Activated CD4-positive, alpha-beta T cell treated with anti-CD3 and anti-CD28 coated beads for 48 hours (primary cell): ENCODE measurements around the gene GPR55.
"Not testable (repeated sequence)": the region's sequence is repeated elsewhere in the genome, so short reads cannot be mapped to it uniquely, and the experiment has no call there.

Source experiments
- DNase-seq: peaks from one replicate; pipeline ENCODE4 v3.0.0-alpha.2; 2020

The GPR55 gene

DNA sequence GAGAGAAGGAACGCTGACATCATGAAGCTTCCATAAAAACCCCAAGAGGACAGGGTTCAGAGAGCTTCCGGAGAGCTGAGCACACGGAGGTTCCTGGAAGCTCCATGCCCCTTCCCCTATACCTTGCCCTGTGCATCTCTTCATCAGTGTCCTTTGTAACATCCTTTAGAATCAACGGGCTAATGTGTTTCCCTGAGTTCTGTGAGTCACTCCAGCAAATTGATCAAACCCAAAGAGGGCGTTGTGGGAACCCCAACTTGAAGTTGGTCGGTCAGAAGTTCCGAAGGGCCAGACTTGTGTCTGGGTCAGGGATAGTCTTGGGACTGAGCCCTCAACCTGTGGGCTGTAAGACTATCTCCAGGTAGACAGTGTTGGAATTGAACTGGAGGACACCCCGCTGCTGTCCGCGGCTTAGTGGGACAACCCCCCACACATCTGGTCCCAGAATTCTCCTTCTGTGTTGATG, 25.9 kb upstream of the GPR55 start:
- DNase-seq = no peak

DNA sequence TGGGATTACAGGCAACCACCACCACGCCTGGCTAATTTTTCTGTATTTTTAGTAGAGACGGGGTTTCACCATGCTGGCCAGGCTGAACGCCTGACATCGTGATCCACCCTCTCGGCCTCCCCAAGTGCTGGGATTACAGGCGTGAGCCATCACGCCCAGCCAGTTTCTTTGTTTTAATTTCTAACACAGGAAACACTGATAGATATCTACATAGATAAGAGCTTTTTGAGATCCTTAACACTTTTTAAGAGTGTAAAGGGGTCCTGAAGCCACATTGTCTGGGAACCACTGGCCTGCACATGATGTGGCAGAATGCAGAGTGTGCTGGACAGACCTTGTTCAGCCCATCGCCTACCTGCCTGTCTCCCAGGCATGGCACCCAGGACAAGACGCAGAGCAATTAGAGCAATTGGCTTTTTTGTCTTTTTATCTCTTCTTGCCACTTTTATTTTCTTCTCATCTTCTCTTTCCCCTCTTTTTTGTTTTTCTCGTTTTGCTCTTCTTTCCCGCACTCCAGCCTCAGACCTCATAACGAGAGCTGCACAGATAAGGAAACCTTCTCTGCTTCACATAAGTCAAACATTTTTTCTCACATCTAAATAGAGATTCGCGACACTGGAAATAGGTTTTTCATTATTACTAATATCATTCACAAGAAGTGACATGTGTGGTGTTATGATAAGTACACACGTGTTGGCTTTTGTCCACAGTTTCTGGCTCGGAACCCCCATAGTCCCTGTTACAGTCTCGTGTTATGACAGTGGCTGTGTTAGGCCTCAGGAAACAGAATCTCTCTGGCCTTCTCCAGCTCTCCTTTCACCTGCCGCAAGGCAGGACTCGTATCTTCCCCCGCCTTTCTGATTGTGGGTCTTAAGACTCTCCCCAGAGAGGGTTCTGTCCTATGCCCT, 25.2 kb upstream of the GPR55 start:
- DNase-seq = peak; percentile 36

DNA sequence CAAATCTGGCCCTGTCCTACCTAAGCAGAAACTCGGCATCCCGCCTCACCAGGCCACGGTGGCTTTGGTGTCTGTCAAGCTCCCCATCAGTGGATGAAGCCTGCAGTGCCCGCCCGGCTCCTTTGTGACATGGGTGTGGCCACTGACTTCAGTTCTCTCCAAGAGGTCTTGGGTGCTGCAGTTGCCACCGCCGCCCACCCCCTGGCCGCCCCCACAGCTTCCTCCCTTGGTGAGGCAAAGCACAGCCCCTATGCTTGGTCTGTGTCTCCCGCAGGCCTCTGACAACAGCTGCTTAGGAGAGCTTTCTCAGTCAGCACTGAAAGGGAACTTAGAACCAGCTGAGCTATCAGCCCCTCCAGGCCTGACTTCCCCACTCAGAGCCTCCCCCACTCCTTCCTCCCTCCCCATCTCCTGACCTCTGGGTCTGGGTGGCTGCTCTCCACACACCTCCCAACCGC, 22.9 kb upstream of the GPR55 start:
- DNase-seq = no peak

DNA sequence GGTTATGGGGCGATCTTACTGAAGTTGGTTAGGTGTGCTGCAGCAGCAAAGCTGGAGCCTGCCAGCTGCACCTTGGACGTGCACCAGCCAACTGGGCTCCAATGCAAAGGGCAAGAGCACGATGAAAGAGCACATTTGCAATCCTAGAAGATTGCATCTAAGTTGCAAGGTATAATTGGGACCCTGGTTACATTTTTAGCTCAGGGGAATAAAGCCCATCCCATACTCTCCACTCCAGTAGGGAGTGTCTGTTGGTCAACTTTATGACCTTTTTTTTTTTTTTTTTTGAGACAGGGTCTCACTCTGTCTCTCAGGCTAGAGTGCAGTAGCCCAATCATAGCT, 22.2 kb upstream of the GPR55 start:
- DNase-seq = no peak

DNA sequence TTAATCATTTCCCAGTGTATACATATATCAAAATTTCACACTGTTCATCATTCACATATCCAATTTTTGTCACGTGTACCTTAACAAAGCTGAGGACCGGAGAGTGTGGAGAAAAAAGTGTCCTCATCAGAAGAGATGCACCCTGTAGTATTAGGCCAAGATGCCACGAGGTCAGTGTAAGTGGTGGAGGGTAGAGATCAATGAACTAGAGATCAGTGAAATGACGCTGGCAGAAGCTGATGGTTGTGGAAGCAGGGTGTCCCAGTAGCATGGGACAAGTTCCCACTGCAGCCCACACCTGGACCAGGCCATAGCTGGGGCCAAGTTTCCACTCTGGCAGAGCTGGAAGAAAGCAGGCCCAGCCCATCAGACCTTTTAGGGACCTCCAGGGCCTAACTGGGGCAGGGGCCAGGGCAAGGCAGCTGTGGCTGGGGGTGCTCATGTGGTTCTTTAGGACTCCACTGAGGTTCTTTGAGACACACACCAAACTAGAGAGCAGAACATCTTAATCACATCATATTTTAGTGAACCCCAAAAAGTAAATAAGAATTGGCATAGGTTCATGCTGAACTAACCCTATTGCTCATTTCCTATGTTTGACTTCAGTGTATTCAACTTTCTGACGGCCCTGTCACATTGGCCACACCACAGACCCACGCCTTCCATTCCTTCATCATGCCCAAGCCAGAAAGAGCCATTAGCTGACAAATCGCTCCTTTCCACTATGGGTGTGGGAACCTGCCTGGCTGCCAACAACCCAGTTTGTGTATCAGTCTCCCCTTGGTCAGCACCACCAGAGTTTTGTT, 21.6 kb upstream of the GPR55 start:
- DNase-seq = no peak

DNA sequence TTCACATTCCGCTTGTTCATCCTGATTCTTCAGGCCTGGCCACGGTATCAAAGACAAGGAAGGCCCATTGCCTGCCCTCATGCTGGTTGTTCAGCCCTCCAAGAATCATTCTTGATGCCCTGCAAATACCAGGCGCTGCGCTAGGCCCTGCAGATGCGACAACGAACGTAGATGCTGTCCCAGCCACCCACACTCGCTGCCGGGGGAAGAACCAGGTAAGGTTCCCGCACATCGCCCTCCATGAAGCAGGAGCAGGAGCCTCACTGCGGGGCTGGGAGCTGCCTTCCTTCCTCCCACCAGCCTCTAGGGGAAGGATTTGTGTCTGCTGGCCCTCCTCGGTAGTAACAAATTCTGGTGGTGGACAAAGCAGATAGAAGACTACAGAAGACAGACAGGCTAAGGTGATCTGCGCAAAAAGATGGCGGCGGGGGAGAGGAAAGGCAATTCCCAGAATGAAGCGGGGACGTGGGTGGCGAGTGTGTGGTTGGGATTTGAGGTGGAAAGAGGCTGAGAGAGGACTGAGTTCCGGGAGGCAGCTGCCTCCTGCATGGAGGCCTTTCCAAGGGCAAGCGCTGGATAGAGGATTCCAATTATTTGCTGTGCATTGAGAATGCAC, 19.8 kb upstream of the GPR55 start:
- no peak for DNase-seq

DNA sequence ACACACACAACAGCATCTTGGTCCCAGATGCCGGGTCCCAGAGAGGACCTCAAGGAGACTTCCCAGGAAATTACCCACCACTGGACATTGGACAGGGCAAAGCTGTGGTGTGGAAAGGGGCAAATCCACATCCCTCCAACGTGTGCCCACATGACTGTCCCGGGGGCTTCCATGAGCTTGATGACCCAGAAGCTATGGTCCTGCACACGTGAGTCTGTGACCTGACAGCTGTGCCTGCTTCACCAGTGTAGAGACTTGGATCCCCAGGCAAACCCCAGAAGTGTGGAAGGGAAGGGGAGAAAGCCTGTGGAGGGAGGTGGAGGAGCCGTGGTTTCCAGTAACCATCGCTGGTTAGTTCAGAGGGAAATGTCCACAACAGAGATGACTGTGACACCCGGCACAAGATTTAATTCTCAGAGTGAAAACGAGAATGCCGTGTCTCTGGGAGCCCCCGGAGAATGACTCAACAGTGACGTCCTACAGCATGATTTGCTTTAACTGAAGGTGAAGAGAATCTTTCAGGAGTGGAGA, 19.1 kb upstream of the GPR55 start:
- DNase-seq = peak; percentile 74

DNA sequence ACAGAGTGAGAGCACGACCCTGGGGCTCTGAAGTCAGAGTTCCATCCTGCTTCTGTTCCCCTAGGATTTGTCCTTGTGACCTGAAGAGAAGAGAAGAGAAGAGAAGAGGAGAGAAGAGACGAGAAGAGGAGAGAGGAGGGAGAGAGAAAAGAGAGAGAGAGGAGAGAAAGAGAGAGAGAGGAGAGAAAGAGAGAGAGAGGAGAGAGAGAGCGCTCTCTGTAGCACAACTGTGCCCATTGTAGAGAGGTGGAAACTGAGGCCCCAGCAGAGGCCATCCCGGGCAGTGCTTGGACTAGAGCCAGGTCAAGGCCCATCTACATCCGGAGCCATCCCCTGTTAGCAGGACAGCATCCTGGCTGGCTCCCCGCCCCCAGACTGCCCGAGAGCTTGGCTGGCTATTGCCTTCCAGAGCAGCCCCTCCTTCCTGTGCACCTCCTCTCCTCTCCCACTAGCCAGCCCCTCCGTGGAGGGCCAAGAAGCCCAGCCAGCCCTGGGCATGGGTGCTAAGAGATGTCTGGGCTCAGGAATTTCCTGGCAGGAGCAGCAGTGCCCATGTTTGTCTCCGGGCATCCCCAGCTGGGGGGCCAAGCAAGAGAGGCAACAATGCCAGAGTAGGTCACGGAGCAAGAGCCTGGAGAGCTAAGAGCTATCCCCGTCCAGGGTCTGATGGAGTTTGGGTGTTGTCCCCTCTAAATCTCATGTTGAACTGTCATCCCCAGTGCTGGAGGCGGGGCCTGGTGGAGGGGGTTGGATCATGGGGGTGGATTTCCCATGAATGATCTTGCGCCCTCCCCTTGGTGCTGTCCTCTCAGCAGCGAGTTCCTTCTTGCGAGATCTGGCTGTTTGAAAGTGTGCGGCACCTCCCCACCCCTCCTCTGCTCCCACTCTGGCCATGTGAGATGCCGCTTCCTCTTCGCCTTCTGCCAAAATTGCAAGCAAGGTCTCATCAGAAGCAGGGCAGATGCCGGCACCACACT, 18.2 kb upstream of the GPR55 start:
- peak; percentile 64 for DNase-seq

DNA sequence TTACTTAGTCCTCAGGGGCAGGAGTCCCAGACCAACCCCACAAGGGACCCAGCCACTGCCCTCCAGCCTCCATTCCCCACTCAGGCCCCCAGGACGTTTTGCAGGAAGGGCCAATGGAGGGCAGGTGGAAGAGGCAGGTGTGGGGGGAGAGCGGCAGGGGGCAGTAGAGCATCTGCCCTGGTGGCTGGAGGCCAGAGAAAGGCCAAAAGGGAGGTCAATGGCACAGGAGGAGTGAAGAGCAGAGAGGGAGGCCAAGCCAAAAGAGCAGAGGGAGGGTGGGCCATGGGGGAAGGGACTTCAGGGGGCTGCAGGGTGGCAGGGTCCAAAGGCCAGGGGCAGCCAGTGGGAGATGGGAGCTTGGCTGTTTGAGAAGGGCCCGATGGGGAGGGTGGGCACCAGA, 17.3 kb upstream of the GPR55 start:
- no peak for DNase-seq

DNA sequence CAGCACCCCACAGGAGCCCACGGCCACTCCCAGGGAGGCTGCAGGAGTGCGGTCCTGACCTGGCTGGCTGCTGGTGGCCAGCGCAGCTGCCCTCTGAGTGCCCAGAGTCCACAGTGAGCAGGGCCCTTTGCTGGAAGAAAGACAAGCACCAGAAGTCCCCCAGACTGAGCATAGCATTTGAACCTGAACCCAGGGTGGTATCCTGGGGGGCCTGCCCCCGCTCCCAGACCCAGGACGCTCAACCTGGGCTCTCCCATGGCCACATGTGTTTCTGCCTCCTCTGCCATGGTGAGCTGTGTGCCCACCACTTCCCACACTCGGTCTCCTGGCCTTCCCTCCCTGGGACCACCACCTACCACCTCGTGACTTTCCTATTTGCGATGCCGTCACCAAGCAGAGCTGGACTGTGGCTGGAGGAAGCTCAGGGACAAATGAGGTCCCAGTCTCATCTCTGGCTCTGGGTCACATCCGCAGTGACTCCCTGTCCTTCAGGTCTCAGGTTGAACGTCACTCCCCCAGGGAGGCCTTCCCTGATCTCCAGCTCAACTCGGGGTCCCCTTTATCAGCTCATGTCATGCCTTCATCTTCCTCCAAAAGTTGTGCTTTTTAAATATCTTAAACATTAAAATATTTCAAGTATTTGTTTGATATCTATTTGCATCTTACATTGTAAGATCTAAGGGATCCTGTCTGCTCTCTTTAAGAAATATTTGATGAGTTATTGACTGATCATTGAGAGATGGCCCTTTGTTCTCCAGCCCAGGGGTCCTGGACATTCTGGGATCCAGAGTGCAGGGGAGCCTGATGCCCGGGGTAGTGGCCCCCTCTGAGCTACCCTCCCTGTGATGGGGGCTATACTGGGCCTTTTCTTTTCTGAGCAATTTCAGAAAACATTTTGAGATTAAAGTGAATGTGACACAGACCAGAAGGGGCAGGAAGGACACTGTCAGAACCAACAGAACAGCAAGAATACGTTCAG, 16.4 kb upstream of the GPR55 start:
- no peak for DNase-seq

DNA sequence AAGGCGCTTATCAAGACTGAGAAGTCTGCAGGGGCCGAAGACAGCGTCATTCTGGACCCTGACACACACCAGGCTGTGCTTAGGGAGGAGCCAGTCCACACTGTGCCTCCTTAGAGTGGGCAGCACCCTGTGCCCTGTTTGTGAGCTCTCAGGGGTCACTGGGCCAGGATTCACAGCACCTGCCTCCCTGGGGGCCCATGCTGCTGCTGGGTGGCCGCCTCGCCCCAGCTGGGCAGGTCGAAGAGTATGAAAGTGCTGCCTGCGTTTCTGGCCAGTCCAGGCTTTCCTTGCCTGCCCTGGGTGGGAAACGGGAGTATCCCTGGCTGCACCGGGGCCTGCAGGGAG, 15.4 kb upstream of the GPR55 start:
- no peak for DNase-seq

DNA sequence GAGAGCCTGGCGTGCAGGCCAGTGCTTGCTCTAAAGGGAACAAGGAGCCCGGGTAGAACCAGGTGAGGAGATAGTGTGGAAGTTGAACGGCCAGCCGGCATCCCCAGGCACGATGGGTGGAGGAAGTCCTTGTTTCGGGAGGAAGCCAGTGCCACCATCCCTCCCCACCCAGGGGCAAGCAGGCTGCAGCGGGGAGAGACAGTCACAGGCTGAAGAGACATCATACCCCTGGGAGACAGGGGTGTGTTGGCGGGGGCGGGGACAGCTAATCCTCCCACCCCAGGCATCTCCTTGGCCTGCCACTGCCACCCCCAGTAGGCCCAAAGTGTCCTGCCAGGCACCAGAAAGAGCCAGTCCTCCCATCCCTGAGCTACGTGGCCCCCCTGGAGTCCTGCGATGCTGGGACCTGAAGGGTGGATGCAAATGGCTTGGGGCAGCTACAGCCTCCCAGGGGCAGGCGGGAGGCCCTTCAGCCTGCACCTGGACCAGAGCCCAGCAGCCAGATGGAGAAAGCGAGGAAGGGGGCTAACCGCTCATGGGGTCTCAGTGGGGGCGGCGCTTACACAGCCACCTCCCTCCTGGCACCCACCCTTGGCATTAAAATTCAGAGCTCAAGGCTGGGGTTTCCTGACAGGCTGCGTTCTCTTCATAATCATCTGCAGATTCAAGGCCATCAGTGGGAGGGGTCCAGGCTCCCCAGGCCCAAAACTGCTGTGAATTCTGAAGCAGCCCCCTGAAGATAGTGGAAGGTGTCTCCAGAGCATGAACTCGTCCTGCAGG, 14.8 kb upstream of the GPR55 start:
- no peak for DNase-seq

DNA sequence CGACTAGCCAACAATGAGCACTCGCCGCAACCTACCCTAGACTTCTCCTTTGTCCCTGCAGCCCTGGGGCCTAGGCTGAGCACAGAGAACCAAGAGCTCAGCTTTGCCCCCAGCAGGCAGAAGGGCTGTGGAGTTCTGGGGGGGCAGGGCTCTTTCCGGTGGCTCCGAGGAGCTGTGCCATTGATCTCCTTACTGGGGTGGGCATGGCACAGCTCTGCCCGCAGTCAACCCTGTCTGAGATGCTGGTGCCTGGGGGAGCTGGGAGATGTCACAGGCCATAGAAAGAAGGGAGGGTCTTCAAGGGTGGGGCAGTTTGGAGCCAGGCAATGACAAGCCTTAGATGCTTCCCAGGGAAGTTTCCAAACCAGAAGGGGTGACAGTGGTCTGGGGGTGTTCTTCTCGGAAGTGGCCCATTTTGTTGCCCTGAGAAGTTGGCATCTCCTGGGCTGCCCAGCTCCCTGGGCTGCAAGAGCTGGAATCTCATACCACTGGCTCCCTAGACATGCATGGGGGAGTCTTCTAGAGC, 14.1 kb upstream of the GPR55 start:
- DNase-seq = no peak

DNA sequence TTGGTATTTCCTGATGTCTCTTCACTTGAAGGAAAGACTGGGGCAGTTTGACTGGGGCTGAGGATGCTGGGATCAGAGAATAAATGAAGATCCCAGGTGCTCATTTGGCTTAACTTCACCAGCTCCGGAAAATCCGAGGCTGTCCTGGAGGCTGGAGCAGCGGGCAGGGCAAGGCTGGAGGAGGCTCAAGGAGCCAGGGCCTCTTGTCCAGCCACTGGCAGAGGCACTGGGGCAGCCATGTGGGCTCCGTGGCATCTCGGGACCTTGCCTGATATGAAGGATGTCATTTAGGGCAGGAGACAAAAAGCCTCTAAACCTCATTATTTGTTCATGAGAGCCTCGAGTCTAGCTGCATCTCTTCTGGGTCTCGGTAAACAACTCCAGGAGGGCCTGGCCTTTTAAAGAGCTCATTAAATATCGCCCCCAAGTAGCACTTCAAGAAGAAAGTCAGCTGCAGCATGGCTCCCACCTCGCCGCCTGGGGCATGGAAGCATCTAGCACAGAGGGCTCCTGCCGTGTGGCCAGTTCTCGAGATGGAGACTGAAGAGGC, 13.5 kb upstream of the GPR55 start:
- no peak for DNase-seq

DNA sequence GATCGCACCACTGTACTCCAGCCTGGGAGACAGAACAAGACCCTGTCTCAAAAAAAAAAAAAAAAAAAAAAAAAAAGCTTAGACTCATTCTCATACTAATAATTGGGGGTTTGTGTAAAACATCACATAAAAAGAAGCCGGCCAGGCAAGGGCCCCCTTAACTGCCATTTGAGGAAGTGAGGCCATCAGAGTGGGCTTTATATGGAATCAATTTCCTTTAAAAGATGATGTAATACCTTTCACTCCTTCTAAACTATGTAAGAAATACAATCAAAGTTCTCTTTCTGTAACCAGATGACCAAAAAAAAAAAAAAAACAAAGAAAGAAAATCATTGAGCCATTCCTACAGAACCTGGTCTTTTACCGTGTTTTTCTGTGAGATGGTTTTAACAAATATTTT, 13.1 kb upstream of the GPR55 start:
- DNase-seq = no peak

DNA sequence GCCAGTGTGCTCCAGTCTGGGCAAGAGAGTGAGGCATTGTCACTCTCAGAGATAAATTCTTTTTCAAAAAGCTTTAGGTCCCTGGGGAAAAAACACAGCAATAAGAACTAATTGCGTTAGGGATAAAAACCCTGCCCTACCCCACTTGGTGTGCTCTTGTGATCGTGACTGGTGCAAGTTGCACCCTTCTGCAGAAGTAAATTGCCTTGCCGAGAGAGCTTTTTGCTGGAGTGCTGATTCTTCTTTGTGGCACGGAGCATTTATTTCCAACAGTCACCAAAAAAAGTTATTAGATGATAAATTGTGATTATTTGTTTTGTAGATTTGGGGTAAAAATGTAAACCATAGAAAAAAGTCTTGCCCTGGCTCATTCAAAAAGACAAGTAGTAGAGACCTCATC, 12.3 kb upstream of the GPR55 start:
- DNase-seq = no peak

DNA sequence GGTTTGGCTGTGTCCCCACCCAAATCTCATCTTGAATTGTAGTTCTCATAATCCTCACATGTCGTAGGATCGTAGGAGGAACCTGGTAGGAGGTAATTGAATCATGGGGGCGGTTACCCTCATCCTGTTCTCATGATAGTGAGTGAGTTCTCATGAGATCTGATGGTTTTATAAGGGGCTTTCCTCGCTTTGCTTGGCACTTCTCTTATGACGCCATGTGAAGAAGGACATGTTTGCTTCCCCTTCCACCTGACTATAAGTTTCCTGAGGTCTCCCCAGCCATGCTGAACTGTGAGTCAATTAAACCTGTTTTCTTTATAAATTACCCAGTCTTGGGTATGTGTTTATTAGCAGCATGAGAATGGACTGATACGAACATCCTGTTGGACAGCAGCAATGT, 11.2 kb upstream of the GPR55 start:
- DNase-seq = not testable (repeated sequence)

DNA sequence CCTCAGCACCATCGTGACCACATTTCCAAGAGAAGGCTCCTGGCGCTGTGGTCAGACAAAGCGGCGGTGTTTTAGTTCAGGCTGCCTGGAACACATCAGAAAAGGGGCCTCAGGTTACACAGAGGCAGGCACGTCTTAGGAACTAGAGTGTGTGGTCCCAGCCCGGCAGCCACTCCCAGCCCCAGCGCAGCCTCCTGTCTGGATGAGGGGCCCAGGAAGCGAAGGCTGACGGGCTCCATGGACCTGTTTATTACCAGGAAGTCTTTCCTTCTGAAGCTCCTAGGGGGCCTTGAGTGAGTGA, 10.0 kb upstream of the GPR55 start:
- DNase-seq = no peak

DNA sequence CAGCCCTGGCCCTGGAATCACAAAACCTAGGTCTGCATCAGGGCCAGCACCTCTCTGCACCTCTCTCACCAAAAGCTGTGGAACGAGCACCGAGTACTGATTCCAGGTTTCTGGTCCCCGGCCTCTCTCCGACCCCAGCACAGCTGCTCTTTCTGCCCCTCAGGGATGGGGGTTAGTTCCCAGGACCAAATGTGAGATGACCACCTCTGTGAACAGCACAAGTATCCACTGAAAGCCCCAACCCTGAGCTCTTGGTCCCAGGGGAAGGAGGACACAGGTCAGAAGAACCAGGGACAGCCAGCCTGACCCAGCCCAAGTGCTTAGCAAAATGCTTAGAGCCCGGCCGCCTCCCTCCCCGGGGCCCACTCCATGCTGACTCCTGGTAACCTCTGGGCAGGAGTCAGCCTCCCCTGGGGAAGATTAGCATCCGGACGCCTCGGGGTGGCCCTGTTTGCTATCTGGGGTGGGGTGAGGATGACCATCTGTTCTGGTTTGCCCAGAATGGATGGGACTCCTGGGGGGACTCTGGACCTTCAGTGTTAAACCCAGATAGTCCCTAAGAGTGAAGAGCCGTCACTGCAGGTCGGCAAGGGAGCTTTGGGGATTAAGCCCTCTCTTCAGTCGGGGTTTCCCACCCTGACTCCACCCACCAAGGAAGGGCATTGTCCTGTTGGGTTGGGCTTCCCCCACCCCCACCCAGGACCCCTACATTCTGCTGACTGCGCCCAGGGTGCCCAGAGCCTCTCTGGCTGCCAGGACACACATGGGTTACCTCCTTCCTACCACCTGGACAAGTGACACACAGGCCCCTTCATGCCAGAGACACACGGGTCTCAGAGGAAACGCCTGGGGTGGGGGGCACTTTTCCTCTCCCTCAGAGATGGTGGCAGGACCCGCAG, 9.4 kb upstream of the GPR55 start:
- DNase-seq = no peak
